Measurements from ENCODE around the gene JADE2. TPM values are rescaled to one million over a fixed set of nuclear protein-coding genes. Genes with fewer than 3 reads are reported as not detected.

Gene JADE2
- total RNA-seq, 2 experiments from 2014 or later, result 78.4 to 86.6 TPM

DNA sequence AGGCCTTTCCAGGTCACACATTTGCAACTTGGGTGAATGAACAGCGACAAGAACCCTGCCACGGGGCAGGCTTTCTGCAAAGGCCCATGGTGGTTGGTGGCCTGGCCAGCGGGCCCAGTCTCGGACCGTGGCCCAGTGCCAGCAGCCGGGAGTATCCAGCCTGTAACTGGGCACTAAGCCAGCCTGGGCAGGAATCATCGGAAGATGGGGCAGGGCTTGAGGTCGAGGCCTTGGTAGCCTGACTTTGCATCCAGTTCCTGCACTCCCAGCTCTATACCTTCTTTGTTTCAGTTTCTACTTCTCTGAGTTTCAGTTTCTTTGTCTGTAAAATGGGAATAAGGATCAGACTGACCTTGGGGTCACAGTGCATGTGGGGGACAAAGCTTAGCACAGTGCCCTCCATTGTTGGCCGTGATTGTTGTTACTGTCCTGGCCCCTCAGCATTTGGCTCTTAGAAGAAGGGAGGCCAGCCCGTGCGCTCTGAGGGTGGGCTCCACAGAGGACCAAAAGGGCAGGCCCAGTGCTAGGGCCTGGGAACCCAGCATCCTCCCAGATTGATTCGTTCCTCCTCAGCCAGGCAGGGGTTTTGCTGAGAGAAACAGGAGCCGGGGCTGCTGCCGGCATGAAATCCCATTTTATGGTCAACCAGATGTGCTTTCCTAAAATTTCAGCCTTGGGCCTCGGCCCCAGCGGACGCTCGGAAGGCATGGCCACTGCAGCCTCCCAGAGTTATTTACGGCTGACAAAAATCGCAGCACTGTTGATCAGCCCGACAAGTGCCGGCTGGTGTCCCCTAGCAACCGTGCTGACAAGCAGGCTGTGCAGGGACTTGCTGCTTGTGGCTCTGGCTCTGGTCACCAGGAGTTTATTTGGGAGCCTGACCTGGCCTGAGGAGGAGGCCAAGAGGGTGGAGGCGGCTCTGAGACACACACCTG is 43.6 kb downstream of the JADE2 start:
- Mint-ChIP-seq H3K27ac (peak overlapping the region; percentile 81), H3K36me3 (ENCODE audit: low read depth) (peaks cover 35% of the 10 kb centered on the region), H3K4me3 (no peak overlapping the region), H3K27me3 (ENCODE audit: low read depth) (no peaks in the 10 kb centered on the region), H3K4me1 (ENCODE audit: low read depth) (peaks cover 3% of the 10 kb centered on the region), H3K9me3 (no peaks in the 10 kb centered on the region)
- DNase-seq, result no peak
- intact Hi-C loops (cut with micrococcal nuclease), result no loop called here
- CTCF ChIA-PET, result interaction anchor here (1.0 kb wide), 2 partner anchors 9 to 15 kb away, joined by 3 read pairs; no protein-coding TSS in a partner anchor

DNA sequence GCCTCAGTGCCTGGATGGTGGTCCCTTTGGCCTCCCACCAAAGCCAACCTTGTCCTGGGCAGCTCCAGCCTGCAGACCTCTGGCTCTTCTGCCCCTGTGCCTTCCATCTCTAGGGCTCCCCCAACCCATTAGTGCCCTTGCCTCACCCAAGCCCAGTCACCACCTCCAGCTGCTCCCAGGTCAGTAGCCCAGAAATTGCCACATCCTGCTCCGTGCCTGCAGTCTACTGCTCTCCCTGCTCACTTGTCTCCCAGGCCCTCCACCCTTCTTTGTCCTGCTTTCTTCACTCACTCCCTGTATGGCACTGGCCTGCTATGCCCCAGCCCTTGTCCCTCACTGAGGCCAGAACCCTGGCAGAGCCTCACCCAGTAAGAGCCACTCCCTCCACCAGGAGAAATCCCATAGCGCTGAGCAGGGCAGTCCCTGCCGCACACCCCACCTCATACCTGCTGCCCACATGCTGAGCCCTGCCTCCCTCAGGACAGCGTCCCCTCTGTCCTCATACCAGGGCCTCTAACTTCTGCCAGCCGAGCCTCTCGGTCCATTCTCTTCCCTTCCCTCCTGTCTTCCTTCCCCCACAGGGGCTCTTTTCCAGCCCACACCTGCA is 44.4 kb downstream of the JADE2 start:
- CTCF ChIA-PET, result no interaction called here
- H3K4me1 Mint-ChIP-seq (ENCODE audit: low read depth), result peaks cover 3% of the 10 kb centered on the region
- no peaks in the 10 kb centered on the region for H3K9me3 Mint-ChIP-seq
- H3K36me3 Mint-ChIP-seq (ENCODE audit: low read depth), result peaks cover 35% of the 10 kb centered on the region
- no peaks in the 10 kb centered on the region for H3K27me3 Mint-ChIP-seq (ENCODE audit: low read depth)
- H3K27ac Mint-ChIP-seq, result peak overlapping the region; percentile 68
- H3K4me3 Mint-ChIP-seq, result no peak overlapping the region
- DNase-seq, result no peak
- intact Hi-C loops (cut with micrococcal nuclease), result no loop called here

- Mint-ChIP-seq H3K27ac (peak overlapping the region; percentile 43), H3K27me3 (ENCODE audit: low read depth) (no peaks in the 10 kb centered on the region), H3K4me3 (no peak overlapping the region), H3K9me3 (no peaks in the 10 kb centered on the region), H3K36me3 (ENCODE audit: low read depth) (peaks cover 35% of the 10 kb centered on the region), H3K4me1 (ENCODE audit: low read depth) (peaks cover 3% of the 10 kb centered on the region)
- CTCF ChIA-PET, result no interaction called here
- intact Hi-C loops (cut with micrococcal nuclease), result no loop called here
- no peak for DNase-seq
Observed at GRCh38 chr5:134570365-134570758, 44.9 kb downstream of the JADE2 start.

GRCh38 chr5:134570886-134571285 is 45.4 kb downstream of the JADE2 start:
- no peak for DNase-seq
- Mint-ChIP-seq H3K4me3 (no peak overlapping the region), H3K27ac (peak overlapping the region; percentile 43), H3K4me1 (ENCODE audit: low read depth) (peaks cover 3% of the 10 kb centered on the region), H3K36me3 (ENCODE audit: low read depth) (peaks cover 36% of the 10 kb centered on the region), H3K9me3 (no peaks in the 10 kb centered on the region), H3K27me3 (ENCODE audit: low read depth) (no peaks in the 10 kb centered on the region)
- CTCF ChIA-PET, result no interaction called here
- intact Hi-C loops (cut with micrococcal nuclease), result no loop called here

DNA sequence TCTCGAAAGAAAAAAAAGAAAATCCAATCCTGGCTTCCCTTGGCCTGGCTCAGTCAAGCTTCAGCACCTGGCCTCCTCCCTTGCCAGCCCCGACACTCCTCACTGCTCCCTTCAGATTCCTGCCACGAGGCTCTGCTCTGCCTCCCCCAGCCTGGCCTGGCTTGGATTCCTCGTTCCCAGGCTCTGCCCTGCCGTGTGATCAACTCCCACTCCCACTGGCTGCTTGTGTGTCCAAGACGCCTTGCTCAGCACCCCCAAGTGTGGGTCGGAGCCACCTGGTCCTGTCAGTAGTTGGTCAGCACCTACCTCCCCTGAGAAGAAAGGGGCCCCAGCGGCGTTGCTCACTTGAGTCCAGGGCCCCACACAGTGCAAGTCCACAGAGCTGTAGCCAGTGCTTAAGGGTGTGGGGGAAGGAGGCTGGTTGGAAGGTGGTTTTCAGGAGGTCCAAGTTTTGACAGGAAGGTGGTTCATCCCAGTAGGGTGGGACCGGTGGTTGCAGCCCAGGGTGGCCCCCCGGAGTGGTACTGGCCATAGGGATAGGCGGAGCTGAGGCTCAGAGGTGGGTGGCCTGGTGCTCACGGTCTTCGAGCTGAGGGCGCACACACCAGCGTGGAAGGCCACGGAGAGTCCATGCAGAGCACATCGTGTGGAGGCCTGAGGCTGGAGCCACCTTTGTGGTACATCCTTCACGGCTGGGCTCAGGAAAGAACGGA is 46.4 kb downstream of the JADE2 start:
- H3K36me3 Mint-ChIP-seq (ENCODE audit: low read depth), result peaks cover 35% of the 10 kb centered on the region
- peak overlapping the region; percentile 36 for H3K27ac Mint-ChIP-seq
- H3K4me3 Mint-ChIP-seq, result no peak overlapping the region
- DNase-seq, result no peak
- CTCF ChIA-PET, result interaction anchor here (1.2 kb wide), 1 partner anchor 15 kb away, joined by 3 read pairs; no protein-coding TSS in a partner anchor
- H3K4me1 Mint-ChIP-seq (ENCODE audit: low read depth), result peaks cover 10% of the 10 kb centered on the region
- intact Hi-C loops (cut with micrococcal nuclease), result no loop called here
- no peaks in the 10 kb centered on the region for H3K9me3 Mint-ChIP-seq
- no peaks in the 10 kb centered on the region for H3K27me3 Mint-ChIP-seq (ENCODE audit: low read depth)

DNA sequence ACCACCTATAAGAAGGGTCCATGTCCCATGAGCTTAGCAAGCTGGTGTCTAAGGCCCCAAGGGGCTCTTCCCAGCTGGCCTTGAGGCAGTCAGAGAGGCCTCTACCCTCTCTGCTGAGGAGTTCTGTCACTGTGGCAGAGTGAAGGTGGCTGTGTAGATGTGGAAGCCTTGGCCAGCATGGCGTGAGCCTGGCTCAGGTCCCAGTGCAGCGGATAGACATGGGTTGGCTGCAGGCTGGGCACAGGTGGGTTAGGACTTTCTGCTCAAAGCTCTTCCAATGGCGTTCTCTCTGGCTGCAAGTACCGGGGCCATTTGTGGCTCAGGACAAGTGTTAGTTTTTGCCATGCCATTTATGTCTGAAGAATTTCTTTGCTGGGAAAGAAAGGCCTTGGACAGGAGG is 47.3 kb downstream of the JADE2 start:
- no peaks in the 10 kb centered on the region for H3K9me3 Mint-ChIP-seq
- DNase-seq, result no peak
- H3K27ac Mint-ChIP-seq, result peak overlapping the region; percentile 39
- H3K4me1 Mint-ChIP-seq (ENCODE audit: low read depth), result peaks cover 17% of the 10 kb centered on the region
- peaks cover 34% of the 10 kb centered on the region for H3K36me3 Mint-ChIP-seq (ENCODE audit: low read depth)
- CTCF ChIA-PET, result interaction anchor here (1.2 kb wide), 1 partner anchor 14 kb away, joined by 3 read pairs; no protein-coding TSS in a partner anchor
- intact Hi-C loops (cut with micrococcal nuclease), result no loop called here
- H3K4me3 Mint-ChIP-seq, result no peak overlapping the region
- H3K27me3 Mint-ChIP-seq (ENCODE audit: low read depth), result no peaks in the 10 kb centered on the region

DNA sequence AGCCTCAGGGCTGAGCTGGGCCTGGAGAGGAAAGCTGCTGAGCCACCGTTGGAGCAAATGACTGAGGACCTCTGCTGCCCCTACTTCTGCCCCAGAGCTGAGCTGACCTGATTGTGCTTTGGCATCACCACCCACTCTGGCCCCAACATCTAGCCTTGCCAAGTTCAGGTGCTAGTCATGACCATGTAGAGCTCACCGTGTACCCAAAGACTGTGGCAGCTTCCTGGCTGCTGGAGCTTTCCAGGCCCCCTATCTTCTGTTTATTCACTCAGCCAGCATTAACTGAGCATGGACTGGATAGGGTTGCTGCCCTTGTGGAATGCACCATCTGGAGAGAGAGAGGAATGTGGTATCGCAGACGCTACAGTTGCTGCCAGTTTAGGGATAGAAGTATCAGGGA is 49.1 kb downstream of the JADE2 start:
- peaks cover 43% of the 10 kb centered on the region for H3K36me3 Mint-ChIP-seq (ENCODE audit: low read depth)
- H3K27ac Mint-ChIP-seq, result peak overlapping the region; percentile 63
- H3K4me3 Mint-ChIP-seq, result no peak overlapping the region
- no peaks in the 10 kb centered on the region for H3K27me3 Mint-ChIP-seq (ENCODE audit: low read depth)
- intact Hi-C loops (cut with micrococcal nuclease), result no loop called here
- CTCF ChIA-PET, result interaction anchor here (0.5 to 1.1 kb wide), 4 partner anchors 35 to 273 kb away, joined by 3 read pairs; no protein-coding TSS in a partner anchor
- DNase-seq, result no peak
- peaks cover 15% of the 10 kb centered on the region for H3K4me1 Mint-ChIP-seq (ENCODE audit: low read depth)
- H3K9me3 Mint-ChIP-seq, result no peaks in the 10 kb centered on the region

GRCh38 chr5:134575316-134575715 is 49.8 kb downstream of the JADE2 start:
- intact Hi-C loops (cut with micrococcal nuclease), result no loop called here
- CTCF ChIA-PET, result interaction anchor here (0.6 to 1.1 kb wide), 4 partner anchors 9 to 271 kb away, joined by 3 to 5 read pairs (median 4); no protein-coding TSS in a partner anchor
- H3K36me3 Mint-ChIP-seq (ENCODE audit: low read depth), result peaks cover 40% of the 10 kb centered on the region

GRCh38 chr5:134576386-134577021 is 51.0 kb downstream of the JADE2 start:
- peak overlapping the region; percentile 74 for H3K27ac Mint-ChIP-seq
- no peak for DNase-seq
- peaks cover 40% of the 10 kb centered on the region for H3K36me3 Mint-ChIP-seq (ENCODE audit: low read depth)
- H3K9me3 Mint-ChIP-seq, result no peaks in the 10 kb centered on the region
- CTCF ChIA-PET, result interaction anchor here (0.9 to 2.1 kb wide), 5 partner anchors 21 to 393 kb away, joined by 3 to 19 read pairs (median 5); no protein-coding TSS in a partner anchor
- intact Hi-C loops (cut with micrococcal nuclease), result loop anchor here (1.0 to 2.0 kb wide), 4 partner anchors 20 to 274 kb away; no protein-coding TSS in a partner anchor
- H3K27me3 Mint-ChIP-seq (ENCODE audit: low read depth), result no peaks in the 10 kb centered on the region
- H3K4me3 Mint-ChIP-seq, result no peak overlapping the region
- peaks cover 15% of the 10 kb centered on the region for H3K4me1 Mint-ChIP-seq (ENCODE audit: low read depth)

More at GRCh38 chr5:134575316-134575715, 49.8 kb downstream of the JADE2 start:
- Mint-ChIP-seq H3K27me3 (ENCODE audit: low read depth) (no peaks in the 10 kb centered on the region), H3K27ac (peak overlapping the region; percentile 26), H3K9me3 (no peaks in the 10 kb centered on the region), H3K4me3 (no peak overlapping the region), H3K4me1 (ENCODE audit: low read depth) (peaks cover 15% of the 10 kb centered on the region)
- no peak for DNase-seq

DNA sequence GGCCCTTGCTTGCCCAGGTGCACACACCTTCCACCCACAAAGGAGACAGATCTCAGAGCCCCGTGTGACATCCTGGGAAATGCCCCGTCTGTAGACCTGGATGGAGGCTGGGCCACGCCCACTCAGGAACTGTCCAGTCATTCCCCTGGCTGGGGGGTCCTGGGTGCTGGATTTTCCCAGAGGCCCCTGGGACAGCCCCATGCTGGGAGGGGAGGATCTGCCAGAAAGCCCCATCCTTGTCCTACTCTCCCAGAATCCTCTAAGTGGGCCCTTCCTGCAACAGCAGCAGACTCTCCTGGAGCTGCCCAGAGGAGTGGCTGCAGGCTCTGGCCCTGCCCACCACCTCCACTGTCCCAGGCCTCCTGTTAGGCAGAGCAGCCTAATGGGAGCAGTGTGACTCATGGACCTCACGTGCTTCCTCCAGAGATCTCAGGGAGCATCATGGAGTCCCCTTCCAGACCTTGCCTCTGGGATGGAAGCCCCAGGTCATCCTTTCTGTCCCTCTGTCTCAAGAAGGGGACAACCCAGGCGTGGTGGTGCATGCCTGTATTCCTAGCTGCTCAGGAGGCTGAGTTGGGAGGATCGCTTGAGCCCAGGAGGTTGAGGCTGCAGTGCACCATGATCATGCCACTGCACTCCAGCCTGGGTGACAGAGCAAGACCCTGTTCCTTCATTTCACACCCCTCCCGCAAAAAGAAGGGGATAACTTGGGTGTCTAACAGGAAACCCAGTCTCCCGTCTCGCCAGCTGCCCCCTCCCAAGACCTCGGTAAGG is 51.7 kb downstream of the JADE2 start:
- Mint-ChIP-seq H3K4me1 (ENCODE audit: low read depth) (peaks cover 15% of the 10 kb centered on the region), H3K4me3 (no peak overlapping the region), H3K9me3 (no peaks in the 10 kb centered on the region), H3K36me3 (ENCODE audit: low read depth) (peaks cover 34% of the 10 kb centered on the region), H3K27ac (peak overlapping the region; percentile 74), H3K27me3 (ENCODE audit: low read depth) (no peaks in the 10 kb centered on the region)
- DNase-seq, result peak; percentile 18
- intact Hi-C loops (cut with micrococcal nuclease), result loop anchor here (1.0 to 2.0 kb wide), 4 partner anchors 21 to 274 kb away; no protein-coding TSS in a partner anchor
- CTCF ChIA-PET, result interaction anchor here (0.6 to 2.1 kb wide), 20 partner anchors 10 to 394 kb away, joined by 3 to 19 read pairs (median 4); partner anchors contain the start of genes CDKN2AIPNL and UBE2B
